Urinary bladder (tissue), 4 donors: ENCODE data around the gene PCSK6. TPM values are rescaled to one million over a fixed set of nuclear protein-coding genes. Genes with fewer than 3 reads are reported as not detected.

ENCODE experiments used
- DNase-seq: peaks from one replicate; pipeline ENCODE4 v3.0.0-alpha.2; 2015; ENCODE audit errors: extremely low spot score
- H3K27ac ChIP-seq: one replicate; pipeline ENCODE4 v1.5.1; 2013; ENCODE audit warnings: low read depth, mild to moderate bottlenecking, moderate library complexity
- H3K36me3 ChIP-seq: one replicate; pipeline ENCODE4 v1.6.1; 2013; ENCODE audit warnings: mild to moderate bottlenecking, moderate library complexity; ENCODE audit not compliant: insufficient read depth
- H3K4me1 ChIP-seq: one replicate; pipeline ENCODE4 v1.6.1; 2013; ENCODE audit warnings: mild to moderate bottlenecking, moderate library complexity; ENCODE audit not compliant: insufficient read depth
- H3K4me3 ChIP-seq: one replicate; pipeline ENCODE4 v1.5.1; 2013; ENCODE audit warnings: low read depth, low read length
- WGBS: extraction: QIAGEN DNeasy Blood & Tissue Kit; methylation state at CpG from one replicate; pipeline ENCODE4 v1.1.7; 2013; 5-methylcytosine and 5-hydroxymethylcytosine counted together
- polyA plus RNA-seq: library from polyadenylated mRNA; stranded (reverse); fragments of 200-250 nt; gene quantifications from one replicate; pipeline ENCODE4 v1.2.3, GENCODE V29; 2013
- total RNA-seq: library from RNA; depleted of rRNA; stranded (reverse); fragments of >200 nt; gene quantifications from one replicate; pipeline ENCODE4 v1.2.3, GENCODE V29; 2014
- donor health status: healthy with polysubstance abuse.
- donor health status: healthy.

PCSK6 gene
- total and polyA plus RNA-seq, 2 donors, result 2.5 to 14.1 TPM

DNA sequence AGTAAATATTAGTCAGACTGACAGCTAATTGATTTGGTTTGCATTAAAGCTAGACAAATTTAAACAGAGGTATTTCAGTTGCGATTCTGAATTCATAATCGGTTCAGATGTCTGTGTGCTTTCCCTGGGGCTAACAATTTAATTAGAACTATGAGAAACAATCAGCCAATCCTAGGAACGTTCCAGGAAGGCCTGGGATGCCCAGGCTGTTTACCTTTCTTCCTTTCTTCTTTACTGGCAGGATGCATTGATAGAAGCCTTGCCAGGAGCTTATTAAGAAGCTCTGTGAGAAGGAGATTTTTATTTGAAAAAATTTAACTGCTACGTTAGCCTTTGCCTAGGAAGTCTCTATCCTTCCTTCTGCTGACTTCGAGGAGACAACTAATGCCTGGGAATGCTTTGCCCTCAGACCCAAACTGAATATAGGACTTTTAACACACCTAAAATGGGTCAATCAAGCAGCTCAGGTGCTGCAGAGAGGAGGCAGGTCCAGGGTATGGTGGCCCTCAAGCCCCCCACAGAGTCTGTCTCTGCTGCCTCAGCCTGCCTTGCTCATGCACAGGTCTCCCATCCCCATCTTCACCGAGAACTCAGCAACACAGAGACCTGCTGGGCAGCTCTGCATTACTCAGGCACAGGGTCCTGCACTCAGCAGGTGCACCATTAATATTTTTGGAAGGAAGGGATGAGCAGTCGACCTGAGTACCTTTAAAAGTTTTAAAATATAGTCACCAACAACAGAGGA, 48.5 kb downstream of the PCSK6 start:
- 57% methylated on average over 7 of the region's 7 CpGs for WGBS
- Histone ChIP-seq H3K4me1 (no peaks in the 10 kb centered on the region), H3K27ac (no peak overlapping the region), H3K36me3 (no peaks in the 10 kb centered on the region), H3K4me3 (no peak overlapping the region)
- DNase-seq, result no peak

DNA sequence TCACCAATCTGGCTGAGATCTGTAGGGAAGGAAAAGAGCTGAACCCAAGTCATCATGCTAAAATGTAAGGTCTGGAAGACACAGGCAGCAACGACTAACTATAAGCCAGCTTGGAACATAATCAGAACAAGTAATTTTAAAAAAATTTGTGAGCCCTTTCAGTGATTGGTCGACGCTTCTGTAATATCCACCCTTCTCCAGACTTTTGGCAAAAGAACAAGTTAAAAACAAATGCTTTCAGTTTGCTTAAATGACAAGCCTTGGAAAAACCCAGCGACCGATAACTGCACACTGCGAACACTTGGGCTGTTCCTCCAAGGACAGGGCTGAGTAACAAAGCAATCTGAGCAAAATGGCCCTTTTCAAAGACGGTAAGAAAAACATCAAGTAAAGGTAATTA, 49.6 kb downstream of the PCSK6 start:
- no peak overlapping the region for H3K27ac ChIP-seq
- 52% methylated on average over 7 of the region's 7 CpGs for WGBS
- no peaks in the 10 kb centered on the region for H3K36me3 ChIP-seq
- H3K4me1 ChIP-seq, result no peaks in the 10 kb centered on the region
- H3K4me3 ChIP-seq, result no peak overlapping the region
- DNase-seq, result no peak

DNA sequence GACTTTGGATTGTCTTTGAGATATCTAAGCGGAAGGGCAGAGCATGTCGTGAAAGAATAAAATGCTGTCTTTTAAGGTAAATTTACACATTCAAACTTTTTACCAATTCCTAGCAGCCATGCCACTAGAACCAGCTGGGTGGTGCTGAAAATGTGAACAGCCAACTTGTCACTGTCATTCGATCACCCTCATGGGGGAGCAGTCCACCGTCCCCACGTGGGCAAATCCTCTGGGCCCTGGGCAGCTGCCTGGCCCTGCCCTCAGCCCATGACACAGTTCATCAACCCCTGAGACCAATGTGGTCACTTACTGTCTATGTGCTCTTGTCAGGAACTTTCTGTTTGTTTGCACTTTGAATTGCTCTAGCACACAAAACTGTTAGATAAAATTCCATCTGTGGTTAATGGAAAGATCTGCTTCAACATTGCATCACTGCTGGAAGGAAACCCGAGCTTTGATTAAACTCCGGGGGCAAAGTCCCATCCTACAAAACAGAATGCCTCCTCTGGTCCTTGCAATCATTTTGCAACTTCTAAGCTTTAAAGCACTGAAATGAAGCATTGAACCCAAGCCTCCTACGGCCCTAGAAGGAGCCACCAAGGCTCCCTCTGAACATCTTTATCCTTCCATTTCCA, 50.1 kb downstream of the PCSK6 start:
- WGBS, result 62% methylated on average over 8 of the region's 8 CpGs
- H3K4me3 ChIP-seq, result no peak overlapping the region
- H3K36me3 ChIP-seq, result no peaks in the 10 kb centered on the region
- H3K27ac ChIP-seq, result no peak overlapping the region
- DNase-seq, result no peak
- H3K4me1 ChIP-seq, result no peaks in the 10 kb centered on the region

DNA sequence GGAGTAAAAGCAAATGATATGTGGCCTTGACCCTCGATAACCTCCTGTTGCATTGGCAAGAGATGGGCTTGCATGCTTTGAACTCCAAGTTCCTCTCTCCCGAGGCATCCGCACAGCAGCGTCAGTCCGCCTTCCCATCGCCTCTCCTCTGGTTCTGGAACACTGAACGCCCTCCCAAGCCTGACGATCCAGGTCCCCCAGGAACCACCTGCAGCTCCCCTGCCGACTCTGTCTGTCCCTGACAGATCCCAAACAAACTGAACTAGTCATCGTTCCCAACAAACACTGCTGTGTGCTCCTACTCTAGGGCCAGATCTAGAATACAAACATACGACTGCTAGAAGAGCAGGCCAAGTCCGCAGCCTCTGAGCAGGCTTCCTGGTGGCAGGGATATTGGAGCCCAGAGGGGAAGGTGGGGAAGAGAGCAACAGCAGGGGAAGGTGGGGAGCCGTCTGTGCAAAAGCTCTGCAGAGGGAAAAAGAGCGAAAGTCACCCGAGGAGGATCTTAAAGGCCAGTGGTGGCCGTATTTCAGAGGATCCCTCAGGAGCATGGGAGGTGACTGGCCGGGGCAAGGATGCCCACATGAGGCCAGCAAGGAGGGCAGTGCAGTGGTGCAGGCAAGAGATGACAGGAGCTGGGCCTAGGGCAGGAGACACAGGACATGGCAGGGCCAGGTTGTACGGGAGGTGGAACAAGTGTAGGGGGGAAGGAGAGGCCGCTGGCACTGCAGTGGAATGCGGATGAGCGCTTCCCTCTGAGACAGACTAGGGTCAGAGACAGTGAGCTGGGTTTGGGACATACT, 50.8 kb downstream of the PCSK6 start:
- no peaks in the 10 kb centered on the region for H3K4me1 ChIP-seq
- H3K4me3 ChIP-seq, result no peak overlapping the region
- H3K36me3 ChIP-seq, result no peaks in the 10 kb centered on the region
- H3K27ac ChIP-seq, result no peak overlapping the region
- no peak for DNase-seq
- 86% methylated on average over 21 of the region's 21 CpGs for WGBS

DNA sequence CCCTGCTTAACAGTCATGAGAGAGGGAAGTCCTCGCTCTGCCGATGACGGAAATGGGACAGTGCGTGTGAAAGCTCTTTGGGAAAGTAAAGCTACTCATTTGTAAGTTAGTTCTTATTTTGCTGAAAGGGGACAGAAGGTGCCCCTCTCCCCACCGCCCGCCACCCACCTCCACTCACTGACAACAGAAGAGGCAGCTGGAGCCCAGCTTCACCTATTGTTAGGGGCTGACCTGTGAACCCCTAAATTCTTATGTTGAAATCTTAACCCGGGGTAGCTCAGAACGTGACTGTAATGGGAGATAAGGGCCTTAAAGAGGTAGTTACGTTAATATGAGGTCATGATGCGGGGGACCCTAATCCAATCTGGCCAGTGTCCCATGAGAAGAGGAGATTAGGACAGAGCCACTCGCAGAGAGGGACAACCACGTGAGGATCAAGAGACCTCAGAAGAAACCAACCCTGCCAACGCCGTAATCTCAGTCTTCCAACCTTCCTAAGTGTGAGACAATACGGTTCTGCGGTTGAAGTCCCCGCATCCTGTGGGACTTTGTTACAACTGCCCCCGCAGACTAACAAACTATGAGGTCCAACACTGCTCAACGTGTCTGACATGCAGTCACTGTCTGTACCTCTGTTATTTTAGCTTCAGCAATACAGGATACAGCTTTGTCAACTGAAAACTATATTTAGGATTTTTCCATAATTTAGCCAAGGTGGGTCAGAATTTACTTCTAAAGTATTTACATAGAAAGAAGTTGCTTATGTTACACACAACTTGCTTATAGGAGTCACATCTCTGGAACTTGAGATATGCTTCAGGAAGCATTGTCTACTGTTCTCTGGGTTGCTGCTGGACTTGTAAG, 51.7 kb downstream of the PCSK6 start:
- no peak overlapping the region for H3K4me3 ChIP-seq
- no peaks in the 10 kb centered on the region for H3K36me3 ChIP-seq
- no peak for DNase-seq
- WGBS, result 84% methylated on average over 19 of the region's 19 CpGs
- no peak overlapping the region for H3K27ac ChIP-seq
- H3K4me1 ChIP-seq, result no peaks in the 10 kb centered on the region

DNA sequence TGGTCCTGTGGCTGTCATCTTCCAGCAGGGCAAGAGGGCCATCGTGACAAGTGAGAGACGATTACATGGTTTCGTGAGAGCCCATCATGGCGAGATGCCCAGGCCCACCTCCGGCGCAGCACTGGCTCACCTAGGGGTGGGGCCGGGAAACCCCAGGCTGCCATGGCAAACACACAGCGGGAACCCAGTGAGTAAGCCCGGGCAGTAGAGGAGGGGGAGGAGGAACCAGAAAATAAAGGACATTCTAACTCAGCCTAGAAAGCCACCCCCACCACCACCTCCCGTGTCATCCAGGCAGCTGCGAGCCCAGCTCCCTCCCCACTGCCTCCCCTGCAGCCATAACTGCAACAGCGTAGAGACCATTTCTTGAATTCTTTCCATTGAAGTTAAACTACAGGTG, 52.3 kb downstream of the PCSK6 start:
- Histone ChIP-seq H3K4me3 (no peak overlapping the region), H3K4me1 (no peaks in the 10 kb centered on the region), H3K27ac (no peak overlapping the region), H3K36me3 (no peaks in the 10 kb centered on the region)
- 86% methylated on average over 12 of the region's 12 CpGs for WGBS
- DNase-seq, result no peak

DNA sequence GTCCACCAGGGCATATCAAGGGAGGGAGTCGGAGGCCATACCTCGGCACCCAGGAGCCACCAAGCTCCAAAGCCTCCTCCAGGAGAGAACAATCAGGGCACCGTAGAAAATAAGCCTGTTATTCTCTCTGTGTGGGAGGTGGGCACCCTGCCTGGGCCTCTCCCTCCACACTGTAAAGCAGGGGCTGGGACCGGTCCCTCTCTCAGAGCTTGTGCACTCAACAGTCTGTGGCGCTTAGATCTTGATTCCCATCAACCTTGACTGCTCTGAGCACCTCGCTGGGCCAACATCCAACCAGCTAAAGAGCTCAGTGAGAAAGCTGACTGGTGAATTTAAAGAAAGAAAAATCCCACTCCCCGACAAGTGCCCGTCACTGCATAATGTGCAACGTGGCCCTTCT, 53.0 kb downstream of the PCSK6 start:
- Histone ChIP-seq H3K27ac (no peak overlapping the region), H3K4me1 (no peaks in the 10 kb centered on the region), H3K36me3 (no peaks in the 10 kb centered on the region), H3K4me3 (no peak overlapping the region)
- DNase-seq, result no peak
- 89% methylated on average over 9 of the region's 9 CpGs for WGBS

DNA sequence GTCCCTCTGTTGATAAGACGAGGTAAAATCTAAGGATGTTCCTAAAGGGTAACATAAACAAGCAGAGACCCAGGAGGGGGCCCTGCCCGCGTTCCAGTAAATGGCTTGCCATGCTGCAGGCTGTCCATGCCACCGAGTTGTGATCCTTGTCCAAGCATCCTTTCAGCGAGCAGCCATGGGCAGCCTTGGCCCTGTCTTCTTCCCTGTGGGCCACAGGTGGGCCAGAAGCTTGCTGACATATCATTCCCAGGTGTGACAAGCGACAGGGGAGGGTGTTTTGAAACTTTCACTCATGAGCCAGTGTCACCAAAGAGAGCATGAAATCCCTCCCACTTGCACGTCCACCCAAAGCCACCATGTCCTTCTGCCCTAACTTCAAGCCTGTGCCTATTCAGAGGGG, 53.7 kb downstream of the PCSK6 start:
- Histone ChIP-seq H3K4me3 (no peak overlapping the region), H3K4me1 (no peaks in the 10 kb centered on the region), H3K36me3 (no peaks in the 10 kb centered on the region), H3K27ac (no peak overlapping the region)
- WGBS, result 82% methylated on average over 7 of the region's 7 CpGs
- DNase-seq, result no peak

DNA sequence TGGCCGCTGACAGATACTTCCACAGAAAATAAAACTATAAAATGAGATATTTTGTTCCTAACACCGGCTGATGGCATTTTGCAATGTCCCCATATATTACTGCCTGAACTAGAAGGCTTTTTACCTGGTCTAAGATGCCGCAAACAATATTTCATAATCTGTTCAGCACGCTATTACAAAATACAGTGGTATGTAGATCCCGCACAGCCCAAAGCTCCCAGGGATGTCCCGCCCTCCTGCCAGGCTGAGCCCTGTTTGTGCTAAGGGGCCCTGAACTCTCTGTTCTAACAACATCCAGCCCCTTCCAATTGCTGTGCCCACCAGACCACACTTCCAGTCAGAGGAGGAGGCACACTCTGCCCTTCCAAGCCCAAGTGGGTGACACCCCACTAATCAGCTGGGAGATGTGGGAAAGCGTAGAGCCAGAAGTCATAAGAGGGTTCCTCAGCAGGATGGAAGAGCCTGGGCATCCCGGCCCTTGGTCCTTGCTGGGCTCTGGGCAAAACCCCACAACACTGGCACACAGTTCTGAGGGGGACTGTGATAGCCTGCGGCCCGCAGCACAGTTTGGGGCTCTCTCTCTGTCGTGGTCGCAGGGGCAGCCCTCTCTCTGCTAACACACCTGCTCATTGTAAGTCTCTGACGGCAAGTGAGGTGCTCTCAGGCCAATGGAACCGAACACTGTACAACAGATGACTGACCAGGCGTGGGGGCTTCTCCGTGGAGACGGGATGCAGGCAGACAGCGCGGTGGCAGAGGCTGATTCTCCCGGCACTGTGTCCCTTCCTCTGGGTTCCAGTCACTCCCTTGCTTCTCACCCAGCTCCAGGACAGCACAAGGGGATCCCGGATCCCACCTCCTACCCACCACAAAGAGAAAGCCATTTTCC, 55.2 kb downstream of the PCSK6 start:
- no peaks in the 10 kb centered on the region for H3K36me3 ChIP-seq

DNA sequence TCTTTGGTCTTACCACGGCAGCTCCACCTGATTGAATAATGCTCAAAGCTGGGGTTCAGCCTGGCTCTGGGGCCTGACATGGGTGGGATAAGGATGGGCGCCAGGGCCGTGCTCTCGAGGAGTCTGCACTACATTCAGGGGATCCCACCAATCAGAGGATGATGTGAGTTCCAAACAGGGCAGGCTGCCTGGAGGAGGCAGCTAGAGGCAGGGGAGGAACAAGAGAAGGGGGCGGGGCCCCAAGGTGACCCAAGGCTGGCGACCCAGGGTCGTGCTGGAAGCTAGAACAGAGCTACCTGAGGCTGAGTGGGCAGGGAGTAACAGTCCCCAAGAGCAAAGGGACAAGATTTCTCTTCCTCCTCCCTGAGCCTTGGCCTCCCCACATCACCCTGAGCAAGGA, 56.1 kb downstream of the PCSK6 start:
- H3K4me1 ChIP-seq, result no peaks in the 10 kb centered on the region
- 67% methylated on average over 7 of the region's 7 CpGs for whole genome bisulfite sequencing
- DNase-seq, result no peak

More for the DNA sequence above, 55.2 kb downstream of the PCSK6 start:
- Histone ChIP-seq H3K4me3 (no peak overlapping the region), H3K4me1 (no peaks in the 10 kb centered on the region), H3K27ac (no peak overlapping the region)
- 84% methylated on average over 21 of the region's 21 CpGs for WGBS
- DNase-seq, result no peak

DNA sequence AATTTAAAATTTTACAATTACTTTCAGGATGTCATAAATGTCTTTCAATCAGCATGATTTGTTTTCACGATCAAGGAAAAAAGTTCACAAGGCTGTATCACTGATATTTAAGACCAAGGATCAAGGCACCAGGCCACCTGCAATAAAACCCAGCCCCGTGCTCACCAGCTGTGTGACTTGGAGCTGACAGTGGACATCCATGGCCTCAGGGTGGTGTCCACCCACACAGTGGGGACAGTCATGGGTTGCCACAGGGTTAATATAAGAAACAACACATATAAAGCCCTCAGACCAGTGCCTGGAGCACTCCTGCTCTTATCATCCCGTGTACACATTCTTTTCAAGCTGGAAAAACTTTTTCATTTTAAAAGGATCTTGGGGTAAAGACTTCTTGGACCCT, 56.5 kb downstream of the PCSK6 start:
- Histone ChIP-seq H3K27ac (no peak overlapping the region), H3K4me3 (no peak overlapping the region), H3K4me1 (no peaks in the 10 kb centered on the region), H3K36me3 (no peaks in the 10 kb centered on the region)
- WGBS, result 43% methylated on average over 3 of the region's 3 CpGs
- DNase-seq, result no peak

More for the DNA sequence above, 56.1 kb downstream of the PCSK6 start:
- H3K27ac ChIP-seq, result no peak overlapping the region
- no peaks in the 10 kb centered on the region for H3K36me3 ChIP-seq
- H3K4me3 ChIP-seq, result no peak overlapping the region

DNA sequence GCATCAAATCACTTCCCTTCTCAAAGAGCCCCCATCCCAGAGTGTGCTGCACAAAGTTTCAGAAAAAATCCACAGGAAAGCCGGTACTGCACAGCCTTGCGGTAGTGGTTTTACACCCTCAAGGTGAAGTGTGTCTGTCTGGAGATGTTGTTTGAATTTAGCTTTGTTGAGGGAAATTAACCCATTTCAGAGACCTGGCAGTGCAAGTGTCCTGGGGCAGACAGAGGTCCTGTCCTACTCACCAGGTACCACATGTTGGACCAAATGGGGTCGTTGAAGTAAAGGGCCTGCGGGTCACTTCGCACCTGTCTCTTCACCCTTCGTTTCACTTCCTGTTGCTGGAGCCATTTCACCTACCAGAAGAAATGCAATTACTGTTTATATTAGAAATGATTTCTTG, 57.8 kb downstream of the PCSK6 start:
- H3K27ac ChIP-seq, result no peak overlapping the region
- H3K4me3 ChIP-seq, result no peak overlapping the region
- no peak for DNase-seq
- H3K36me3 ChIP-seq, result no peaks in the 10 kb centered on the region
- 91% methylated on average over 6 of the region's 6 CpGs for WGBS
- H3K4me1 ChIP-seq, result no peaks in the 10 kb centered on the region
